AG04449 (cell line): ENCODE measurements around the gene SYTL3.

Experiments
- CTCF ChIA-PET: fragments of 350-600 bp; formaldehyde crosslinking; extraction: SDS; loops from one replicate; lab custom pipeline; 2021; ENCODE audit warnings: antibody characterized with exemption; lab: Yijun Ruan, JAX
- POLR2A ChIA-PET: fragments of 400-600, 350-600 bp; formaldehyde crosslinking; extraction: SDS; loops from one replicate; lab custom pipeline; 2020; ENCODE audit warnings: antibody characterized with exemption, inconsistent platforms; lab: Yijun Ruan, JAX
- DNase-seq: peaks from one replicate; pipeline ENCODE4 v3.0.0-alpha.2; 2010; ENCODE audit warnings: low read depth, low spot score
- H3K4me3 ChIP-seq: 2 replicates; pipeline ENCODE4 v1.5.1; 2011; ENCODE audit warnings: low read depth, mild to moderate bottlenecking, control low read depth, low read length
- CTCF ChIP-seq: IDR thresholded peaks from one replicate; pipeline ENCODE4 v1.5.1; 2011; ENCODE audit warnings: mild to moderate bottlenecking, moderate library complexity, low read length, control low read depth, inconsistent platforms; ENCODE audit not compliant: insufficient read depth; ENCODE audit errors: missing control alignments

SYTL3 gene

GRCh38 chr6:158722176-158722729 is 72.4 kb downstream of the SYTL3 start:
- no peak for TF ChIP-seq CTCF
- CTCF ChIA-PET: interaction anchor here (0.9 to 3.3 kb wide), 6 partner anchors 13 to 250 kb away, joined by 3 to 13 read pairs (median 4); no protein-coding TSS in a partner anchor
- H3K4me3 ChIP-seq: no peak overlapping the region
- DNase-seq: no peak
- POLR2A ChIA-PET: no interaction called here

- TF ChIP-seq CTCF: no peak
- ChIA-PET POLR2A (no interaction called here), CTCF (no interaction called here)
Observed at GRCh38 chr6:158725704-158726103, 75.8 kb downstream of the SYTL3 start.

GRCh38 chr6:158729906-158730540 is 80.2 kb downstream of the SYTL3 start:
- CTCF ChIA-PET: interaction anchor here (0.6 to 1.9 kb wide), 3 partner anchors 39 to 404 kb away, joined by 3 to 4 read pairs (median 3); partner anchors contain the start of gene EZR
- POLR2A ChIA-PET: no interaction called here
- DNase-seq: no peak
- H3K4me3 ChIP-seq: no peak overlapping the region
- TF ChIP-seq CTCF: no peak

More at GRCh38 chr6:158725704-158726103, 75.8 kb downstream of the SYTL3 start:
- DNase-seq: no peak
- no peak overlapping the region for H3K4me3 ChIP-seq

- TF ChIP-seq CTCF: no peak
- H3K4me3 ChIP-seq: no peak overlapping the region
- no peak for DNase-seq
- CTCF ChIA-PET: interaction anchor here (1.9 to 2.6 kb wide), 2 partner anchors 12 to 39 kb away, joined by 4 to 8 read pairs; no protein-coding TSS in a partner anchor
- POLR2A ChIA-PET: no interaction called here
Observed at GRCh38 chr6:158730541-158730907, 80.7 kb downstream of the SYTL3 start.

- TF ChIP-seq CTCF: no peak
- no peak for DNase-seq
- POLR2A ChIA-PET: no interaction called here
- CTCF ChIA-PET: interaction anchor here (1.6 to 2.2 kb wide), 2 partner anchors 17 to 44 kb away, joined by 4 to 10 read pairs; no protein-coding TSS in a partner anchor
- no peak overlapping the region for H3K4me3 ChIP-seq
Observed at GRCh38 chr6:158735009-158735408, 85.2 kb downstream of the SYTL3 start.

GRCh38 chr6:158737082-158737709 is 87.3 kb downstream of the SYTL3 start:
- no peak for DNase-seq
- H3K4me3 ChIP-seq: no peak overlapping the region
- ChIA-PET CTCF (interaction anchor here (0.6 to 1.6 kb wide), 6 partner anchors 14 to 238 kb away, joined by 3 to 5 read pairs (median 3); no protein-coding TSS in a partner anchor), POLR2A (no interaction called here)
- no peak for TF ChIP-seq CTCF
